H1 (cell line): ENCODE data around the gene CD300H.

Source experiments
- ATF2 ChIP-seq: IDR thresholded peaks from 2 replicates; pipeline ENCODE4 v1.6.1; 2012; ENCODE audit warnings: low read length, inconsistent platforms
- CTCF ChIP-seq, 3 experiments: IDR thresholded peaks; 1 replicate in 2 of 3; 2 replicates in 1 of 3; pipeline versions ENCODE4 v1.5.1 to v1.6.1; 2011; ENCODE audit warnings: low read length in 3 of 3, mild to moderate bottlenecking in 3 of 3, inconsistent platforms in 2 of 3, low read depth in 1 of 3, moderate library complexity in 1 of 3; ENCODE audit not compliant: insufficient read depth in 1 of 3; ENCODE audit errors: control extremely low read depth in 1 of 3
- EP300 ChIP-seq, 2 experiments: IDR thresholded peaks; 1 replicate in 1 of 2; 2 replicates in 1 of 2; pipeline ENCODE4 v1.6.1; 2011 to 2012; ENCODE audit warnings: low read depth in 2 of 2, low read length in 2 of 2, mild to moderate bottlenecking in 2 of 2, borderline replicate concordance in 1 of 2, inconsistent platforms in 1 of 2, moderate library complexity in 1 of 2
- GABPA ChIP-seq: IDR thresholded peaks from 2 replicates; pipeline ENCODE4 v1.6.1; 2011; ENCODE audit warnings: mild to moderate bottlenecking, low read length, moderate library complexity, borderline replicate concordance; ENCODE audit not compliant: insufficient read depth
- HDAC2 ChIP-seq, 2 experiments: fragments of 300-600 bp in 1 of 2; sonication (generic) in 1 of 2; IDR thresholded peaks; 2 replicates each; pipeline ENCODE4 v1.6.1; 2011 to 2012; ENCODE audit warnings: low read depth in 2 of 2, low read length in 2 of 2, mild to moderate bottlenecking in 2 of 2, moderate library complexity in 2 of 2, borderline replicate concordance in 1 of 2, inconsistent platforms in 1 of 2
- MAFK ChIP-seq: IDR thresholded peaks from 2 replicates; pipeline ENCODE4 v1.6.1; 2012; ENCODE audit warnings: low read depth, mild to moderate bottlenecking, improper control_type of control experiment, low read length
- POLR2A ChIP-seq, 2 experiments: IDR thresholded peaks; 1 replicate in 1 of 2; 2 replicates in 1 of 2; pipeline ENCODE4 v1.6.1; 2011; ENCODE audit warnings: low read depth in 2 of 2, low read length in 2 of 2, mild to moderate bottlenecking in 2 of 2; ENCODE audit errors: control extremely low read depth in 1 of 2
- POLR2AphosphoS5 ChIP-seq: IDR thresholded peaks from 2 replicates; pipeline ENCODE4 v1.6.1; 2011; ENCODE audit warnings: low read depth, low read length
- RAD21 ChIP-seq, 2 experiments: IDR thresholded peaks in 1 of 2; conservative IDR thresholded peaks in 1 of 2; 2 replicates each; pipeline ENCODE4 v1.6.1; 2011; ENCODE audit warnings: low read depth in 2 of 2, low read length in 2 of 2, improper control_type of control experiment in 1 of 2, inconsistent platforms in 1 of 2, mild to moderate bottlenecking in 1 of 2, moderate library complexity in 1 of 2
- SP1 ChIP-seq: IDR thresholded peaks from 2 replicates; pipeline ENCODE4 v1.6.1; 2011; ENCODE audit warnings: low read depth, low read length
- TF ChIP-seq, protein P1 (sequence below): IDR thresholded peaks from 2 replicates; pipeline ENCODE4 v1.6.1; 2011; ENCODE audit warnings: low read length, improper control_type of control experiment

GRCh38 chr17:74541176-74542111 is 25.9 kb downstream of the CD300H start:
- no peak for TF ChIP-seq MAFK
- no peak for TF ChIP-seq EP300 (IDR thresholded peaks at IDR 0.05; ENCODE audit: borderline replicate concordance in 1 of 2, low read depth in 2 of 2, low read length in 2 of 2)
- TF ChIP-seq CTCF (IDR thresholded peaks at IDR 0.05; ENCODE audit: control extremely low read depth in 1 of 3, insufficient read depth in 1 of 3, low read depth in 1 of 3, low read length in 3 of 3), result no peak
- TF ChIP-seq, protein P1, sequence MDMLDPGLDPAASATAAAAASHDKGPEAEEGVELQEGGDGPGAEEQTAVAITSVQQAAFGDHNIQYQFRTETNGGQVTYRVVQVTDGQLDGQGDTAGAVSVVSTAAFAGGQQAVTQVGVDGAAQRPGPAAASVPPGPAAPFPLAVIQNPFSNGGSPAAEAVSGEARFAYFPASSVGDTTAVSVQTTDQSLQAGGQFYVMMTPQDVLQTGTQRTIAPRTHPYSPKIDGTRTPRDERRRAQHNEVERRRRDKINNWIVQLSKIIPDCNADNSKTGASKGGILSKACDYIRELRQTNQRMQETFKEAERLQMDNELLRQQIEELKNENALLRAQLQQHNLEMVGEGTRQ, result no peak
- no peak for TF ChIP-seq GABPA
- TF ChIP-seq SP1, result no peak
- no peak for TF ChIP-seq POLR2AphosphoS5
- TF ChIP-seq RAD21 (IDR thresholded peaks at IDR 0.05 in 1 of 2, conservative IDR thresholded peaks at IDR 0.05 in 1 of 2; ENCODE audit: low read depth in 2 of 2, low read length in 2 of 2), result no peak
- TF ChIP-seq POLR2A (IDR thresholded peaks at IDR 0.05; ENCODE audit: control extremely low read depth in 1 of 2, low read depth in 2 of 2, low read length in 2 of 2), result no peak
- TF ChIP-seq ATF2, result no peak
- no peak for TF ChIP-seq HDAC2 (IDR thresholded peaks at IDR 0.05; ENCODE audit: borderline replicate concordance in 1 of 2, low read depth in 2 of 2, low read length in 2 of 2)
